Measurements from ENCODE around the gene CMTM4.

GRCh38 chr16:66621973-66622372, 74.6 kb downstream of the CMTM4 start:
- no peak for TF ChIP-seq CTCF (IDR thresholded peaks at IDR 0.05)
- TF ChIP-seq EZH2 (IDR thresholded peaks at IDR 0.05; ENCODE audit: borderline replicate concordance, insufficient read depth, low read depth, low read length, poor library complexity, severe bottlenecking) = no peak

All from B cell (primary cell).